ENCODE measurements around the gene GABRB1.
A peak's percentile ranks its signal among the peaks of the same experiment; 100 is the strongest.

GABRB1 gene

DNA sequence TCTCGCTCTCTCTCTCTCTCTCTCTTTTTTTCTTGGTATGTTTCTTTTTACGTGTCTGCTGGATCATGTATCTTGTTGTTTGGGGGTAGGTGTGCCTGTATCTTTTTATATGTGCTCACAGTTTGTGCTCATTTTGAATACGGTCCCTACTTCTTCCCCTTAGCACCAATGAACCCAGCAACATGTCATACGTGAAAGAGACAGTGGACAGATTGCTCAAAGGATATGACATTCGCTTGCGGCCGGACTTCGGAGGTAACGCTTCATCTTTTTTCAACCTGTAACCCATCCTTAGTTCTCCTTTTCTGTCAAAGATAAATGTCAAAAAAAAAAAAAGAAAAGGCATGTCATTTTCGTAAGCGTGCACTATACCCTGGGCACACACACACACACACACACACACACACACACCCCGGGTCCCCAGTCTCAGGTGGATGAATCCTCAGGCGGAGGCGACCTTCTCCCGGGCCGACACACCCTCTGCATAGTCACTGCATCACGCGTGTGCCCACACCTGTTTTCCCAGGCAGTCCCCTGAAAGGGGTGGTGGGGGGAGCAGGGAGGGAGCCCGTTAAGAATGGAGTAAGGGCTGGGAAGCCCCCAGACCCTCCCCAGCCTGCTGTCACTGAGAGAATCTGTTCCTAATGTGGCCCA is 511 bp downstream of the GABRB1 start:
- H3K27ac ChIP-seq = peak overlapping the region in 1 of 2 donors; percentile 38
- intact Hi-C loops (cut with DNase I; ENCODE audit: low total_unique reads) = loop anchor here (10.0 kb wide), 1 partner anchor 187 kb away; no protein-coding TSS in a partner anchor
- peak overlapping the region; percentile 51 to 53 for H3K4me3 ChIP-seq
- TF ChIP-seq, protein P1, sequence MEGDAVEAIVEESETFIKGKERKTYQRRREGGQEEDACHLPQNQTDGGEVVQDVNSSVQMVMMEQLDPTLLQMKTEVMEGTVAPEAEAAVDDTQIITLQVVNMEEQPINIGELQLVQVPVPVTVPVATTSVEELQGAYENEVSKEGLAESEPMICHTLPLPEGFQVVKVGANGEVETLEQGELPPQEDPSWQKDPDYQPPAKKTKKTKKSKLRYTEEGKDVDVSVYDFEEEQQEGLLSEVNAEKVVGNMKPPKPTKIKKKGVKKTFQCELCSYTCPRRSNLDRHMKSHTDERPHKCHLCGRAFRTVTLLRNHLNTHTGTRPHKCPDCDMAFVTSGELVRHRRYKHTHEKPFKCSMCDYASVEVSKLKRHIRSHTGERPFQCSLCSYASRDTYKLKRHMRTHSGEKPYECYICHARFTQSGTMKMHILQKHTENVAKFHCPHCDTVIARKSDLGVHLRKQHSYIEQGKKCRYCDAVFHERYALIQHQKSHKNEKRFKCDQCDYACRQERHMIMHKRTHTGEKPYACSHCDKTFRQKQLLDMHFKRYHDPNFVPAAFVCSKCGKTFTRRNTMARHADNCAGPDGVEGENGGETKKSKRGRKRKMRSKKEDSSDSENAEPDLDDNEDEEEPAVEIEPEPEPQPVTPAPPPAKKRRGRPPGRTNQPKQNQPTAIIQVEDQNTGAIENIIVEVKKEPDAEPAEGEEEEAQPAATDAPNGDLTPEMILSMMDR (IDR thresholded peaks at IDR 0.05) = no peak
- DNase-seq = no peak
- peaks cover 0 to 8% of the 10 kb centered on the region in 2 donors for H3K27me3 ChIP-seq
- peaks cover 0 to 18% (median 11%) of the 10 kb centered on the region in 4 donors for H3K4me1 ChIP-seq
- H3K36me3 ChIP-seq = no peaks in the 10 kb centered on the region
- no peaks in the 10 kb centered on the region for H3K9me3 ChIP-seq

DNA sequence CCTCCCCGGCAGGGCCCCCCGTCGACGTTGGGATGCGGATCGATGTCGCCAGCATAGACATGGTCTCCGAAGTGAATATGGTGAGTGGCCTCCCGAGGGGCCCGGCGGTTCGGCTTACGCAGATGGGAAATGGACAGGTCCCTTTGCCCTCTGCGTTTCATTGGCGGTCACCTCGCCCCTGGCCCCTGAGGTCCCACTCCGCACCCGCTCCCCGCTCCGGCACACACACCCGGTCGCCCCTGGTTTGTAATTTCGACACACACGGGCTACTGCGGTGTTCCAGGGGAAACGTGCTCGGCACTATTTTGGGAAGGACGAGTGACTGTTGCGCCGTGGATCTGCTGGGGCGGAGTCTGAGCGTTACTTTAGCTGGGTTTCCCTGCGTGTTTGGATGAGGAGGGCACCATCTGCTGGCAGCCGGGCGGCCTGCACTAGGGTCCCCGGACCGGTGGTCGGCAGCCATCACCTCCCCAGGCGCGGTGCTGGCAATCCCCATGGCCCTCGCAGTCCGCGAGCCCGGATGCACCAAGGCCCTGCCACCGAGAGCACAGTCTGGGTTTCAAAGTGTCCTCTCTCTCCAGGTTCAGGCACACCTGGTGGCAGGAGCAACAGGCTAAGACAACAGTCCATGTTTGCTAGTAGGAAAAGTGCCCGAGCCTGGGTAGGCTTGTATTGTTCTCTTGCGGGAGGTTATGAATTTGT is 1.2 kb downstream of the GABRB1 start:
- H3K9me3 ChIP-seq = no peaks in the 10 kb centered on the region
- intact Hi-C loops (cut with DNase I; ENCODE audit: low total_unique reads) = loop anchor here (10.0 kb wide), 1 partner anchor 188 kb away; no protein-coding TSS in a partner anchor
- H3K4me1 ChIP-seq = peaks cover 0 to 18% (median 11%) of the 10 kb centered on the region in 4 donors
- no peaks in the 10 kb centered on the region for H3K36me3 ChIP-seq
- peak overlapping the region in 1 of 2 donors; percentile 38 for H3K27ac ChIP-seq
- H3K27me3 ChIP-seq = peaks cover 0 to 8% of the 10 kb centered on the region in 2 donors
- TF ChIP-seq, protein P1 (IDR thresholded peaks at IDR 0.05) = peak; percentile 52 to 55
- peak overlapping the region; percentile 51 to 53 for H3K4me3 ChIP-seq
- DNase-seq = peak; percentile 28 to 74

DNA sequence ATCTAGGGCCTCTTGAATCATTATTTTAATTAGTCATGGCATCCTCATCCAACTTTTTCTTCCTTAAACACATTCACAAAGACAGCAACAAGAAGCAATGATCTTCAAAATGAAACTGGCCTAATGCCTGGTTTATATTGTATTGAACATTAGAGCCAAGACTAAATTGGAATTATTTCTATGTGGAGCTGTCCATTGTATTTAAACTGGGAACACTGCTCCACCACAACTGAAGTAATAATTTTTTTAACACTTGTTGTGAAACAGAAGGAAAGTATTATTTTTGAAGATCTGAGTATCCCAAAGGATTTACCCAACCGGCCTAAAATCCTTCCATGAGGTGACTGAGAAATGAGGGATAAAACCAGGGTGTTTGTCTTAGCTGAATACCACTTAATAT is 6.9 kb downstream of the GABRB1 start:
- intact Hi-C loops (cut with DNase I; ENCODE audit: low total_unique reads) = loop anchor here (10.0 kb wide), 1 partner anchor 193 kb away; no protein-coding TSS in a partner anchor
- Histone ChIP-seq H3K36me3 (no peaks in the 10 kb centered on the region), H3K9me3 (no peaks in the 10 kb centered on the region), H3K4me1 (no peaks in the 10 kb centered on the region), H3K27me3 (no peaks in the 10 kb centered on the region), H3K27ac (no peak overlapping the region), H3K4me3 (no peak overlapping the region)
- TF ChIP-seq, protein P1 (IDR thresholded peaks at IDR 0.05) = no peak
- DNase-seq = no peak

DNA sequence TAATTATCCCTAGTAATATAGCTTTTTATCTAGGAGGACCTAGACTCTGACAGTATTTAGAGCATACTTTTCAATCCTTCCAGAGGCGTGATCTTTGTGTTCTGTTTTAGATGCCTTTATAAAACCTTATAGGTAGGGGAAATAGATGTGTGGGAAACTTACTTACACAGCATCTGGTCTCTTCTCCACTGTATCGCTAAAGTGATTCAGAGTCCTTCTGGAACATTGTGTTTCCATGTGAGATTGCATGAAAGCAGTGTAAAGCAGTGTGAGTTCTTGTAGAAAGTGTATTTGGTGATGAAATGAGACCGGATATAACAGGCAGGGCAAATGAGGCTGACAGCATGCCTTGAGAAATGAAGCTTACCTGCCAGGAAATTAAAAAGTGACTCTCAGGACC is 9.5 kb downstream of the GABRB1 start:
- TF ChIP-seq, protein P1 (IDR thresholded peaks at IDR 0.05) = no peak
- Histone ChIP-seq H3K27me3 (no peaks in the 10 kb centered on the region), H3K4me3 (no peak overlapping the region), H3K36me3 (no peaks in the 10 kb centered on the region), H3K27ac (no peak overlapping the region), H3K9me3 (no peaks in the 10 kb centered on the region), H3K4me1 (no peaks in the 10 kb centered on the region)
- DNase-seq = no peak
- intact Hi-C loops (cut with DNase I; ENCODE audit: low total_unique reads) = no loop called here

DNA sequence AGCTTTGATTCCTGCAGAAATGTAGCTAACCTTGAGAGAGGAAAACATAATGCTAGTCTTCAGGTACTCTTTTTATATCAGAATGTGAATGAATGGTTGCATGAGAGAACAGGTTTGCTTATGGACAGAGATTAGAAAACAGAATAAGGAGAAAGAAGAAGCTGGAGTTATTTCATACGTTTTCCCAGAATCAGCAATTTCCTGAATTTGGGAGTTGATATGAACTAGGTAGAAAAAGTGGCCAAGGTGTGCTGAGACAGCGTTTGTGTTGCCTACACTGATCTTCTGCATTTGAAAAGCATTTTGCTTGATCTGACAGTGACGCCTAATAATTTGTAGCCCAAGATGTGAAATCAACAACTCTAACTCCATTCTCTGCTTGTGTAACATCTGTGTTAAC is 12.5 kb downstream of the GABRB1 start:
- TF ChIP-seq, protein P1 (IDR thresholded peaks at IDR 0.05) = no peak
- no peaks in the 10 kb centered on the region for H3K36me3 ChIP-seq
- H3K4me3 ChIP-seq = no peak overlapping the region
- H3K4me1 ChIP-seq = no peaks in the 10 kb centered on the region
- H3K27ac ChIP-seq = no peak overlapping the region
- no peaks in the 10 kb centered on the region for H3K9me3 ChIP-seq
- intact Hi-C loops (cut with DNase I; ENCODE audit: low total_unique reads) = no loop called here
- H3K27me3 ChIP-seq = no peaks in the 10 kb centered on the region
- no peak for DNase-seq

Measured in tibial artery (tissue), 4 donors.